Pericardium fibroblast (primary cell): Measurements from ENCODE around the gene ZFHX3. TPM values are rescaled to one million over a fixed set of nuclear protein-coding genes. Genes with fewer than 3 reads are reported as not detected.

Experiments used
- total RNA-seq: library from RNA; depleted of rRNA; stranded (reverse); fragments of >200 nt; gene quantifications from 2 replicates; pipeline ENCODE4 v1.2.3, GENCODE V29; 2015

The ZFHX3 gene, protein sequence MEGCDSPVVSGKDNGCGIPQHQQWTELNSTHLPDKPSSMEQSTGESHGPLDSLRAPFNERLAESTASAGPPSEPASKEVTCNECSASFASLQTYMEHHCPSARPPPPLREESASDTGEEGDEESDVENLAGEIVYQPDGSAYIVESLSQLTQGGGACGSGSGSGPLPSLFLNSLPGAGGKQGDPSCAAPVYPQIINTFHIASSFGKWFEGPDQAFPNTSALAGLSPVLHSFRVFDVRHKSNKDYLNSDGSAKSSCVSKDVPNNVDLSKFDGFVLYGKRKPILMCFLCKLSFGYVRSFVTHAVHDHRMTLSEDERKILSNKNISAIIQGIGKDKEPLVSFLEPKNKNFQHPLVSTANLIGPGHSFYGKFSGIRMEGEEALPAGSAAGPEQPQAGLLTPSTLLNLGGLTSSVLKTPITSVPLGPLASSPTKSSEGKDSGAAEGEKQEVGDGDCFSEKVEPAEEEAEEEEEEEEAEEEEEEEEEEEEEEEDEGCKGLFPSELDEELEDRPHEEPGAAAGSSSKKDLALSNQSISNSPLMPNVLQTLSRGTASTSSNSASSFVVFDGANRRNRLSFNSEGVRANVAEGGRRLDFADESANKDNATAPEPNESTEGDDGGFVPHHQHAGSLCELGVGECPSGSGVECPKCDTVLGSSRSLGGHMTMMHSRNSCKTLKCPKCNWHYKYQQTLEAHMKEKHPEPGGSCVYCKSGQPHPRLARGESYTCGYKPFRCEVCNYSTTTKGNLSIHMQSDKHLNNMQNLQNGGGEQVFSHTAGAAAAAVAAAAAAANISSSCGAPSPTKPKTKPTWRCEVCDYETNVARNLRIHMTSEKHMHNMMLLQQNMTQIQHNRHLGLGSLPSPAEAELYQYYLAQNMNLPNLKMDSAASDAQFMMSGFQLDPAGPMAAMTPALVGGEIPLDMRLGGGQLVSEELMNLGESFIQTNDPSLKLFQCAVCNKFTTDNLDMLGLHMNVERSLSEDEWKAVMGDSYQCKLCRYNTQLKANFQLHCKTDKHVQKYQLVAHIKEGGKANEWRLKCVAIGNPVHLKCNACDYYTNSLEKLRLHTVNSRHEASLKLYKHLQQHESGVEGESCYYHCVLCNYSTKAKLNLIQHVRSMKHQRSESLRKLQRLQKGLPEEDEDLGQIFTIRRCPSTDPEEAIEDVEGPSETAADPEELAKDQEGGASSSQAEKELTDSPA (N-terminal part only)
- total RNA-seq = 4.0 and 5.4 TPM in 2 replicates

DNA sequence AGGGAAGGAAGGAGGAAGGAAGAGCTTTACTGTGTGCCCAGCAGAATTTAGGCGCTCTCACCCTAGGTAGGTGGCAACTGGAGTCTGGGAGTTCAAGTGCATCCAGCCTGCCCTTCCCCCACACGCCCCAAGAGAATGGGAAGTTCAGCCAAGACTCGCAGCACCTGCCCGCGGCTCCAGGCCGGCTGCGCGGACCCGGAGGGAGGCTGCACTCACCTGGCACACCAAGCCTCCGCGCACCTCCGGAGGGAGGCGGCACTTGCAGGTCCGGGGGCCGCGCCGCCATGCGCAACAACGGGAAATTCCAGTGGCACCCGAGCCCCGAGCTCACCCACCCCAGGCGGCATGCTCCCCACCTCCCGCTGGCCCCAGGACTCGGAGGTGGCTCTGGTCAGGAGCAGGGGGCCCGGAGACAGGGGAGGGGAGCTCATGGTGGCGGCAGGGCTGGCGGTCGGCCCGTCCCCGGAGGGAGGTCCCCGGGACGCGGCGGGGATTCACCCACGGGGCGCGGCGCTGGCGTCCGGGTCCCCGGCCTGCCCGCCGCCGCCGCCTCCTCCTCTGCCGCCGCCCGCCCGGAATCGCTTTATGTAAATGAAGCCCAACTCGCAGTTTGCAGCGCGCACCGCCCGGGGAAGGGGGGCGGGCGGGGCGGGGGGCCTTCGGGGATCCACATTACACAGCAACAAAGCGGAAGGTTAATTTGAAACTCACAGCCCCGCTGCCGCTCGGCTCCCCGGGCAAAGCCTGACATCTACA is at the start of gene ZFHX3:
Gene ZFHX3, minus strand, starts transcription at position 593 of the 756 bp plus-strand sequence. CDS start 87,983 bp downstream, outside the sequence.

